ENCODE data around the gene SPINK4.

GRCh38 chr9:33211695-33212393 is 28.1 kb upstream of the SPINK4 start:
- TF ChIP-seq CTCF (conservative IDR thresholded peaks at IDR 0.05 in 1 of 2, IDR thresholded peaks at IDR 0.05 in 1 of 2; ENCODE audit: extremely low read depth in 1 of 2, insufficient read depth in 1 of 2, low read depth in 1 of 2, low read length in 2 of 2) = peak in 1 of 2 donors; percentile 19
- TF ChIP-seq EZH2 (IDR thresholded peaks at IDR 0.05; ENCODE audit: borderline replicate concordance, low read length) = no peak
